Iris pigment epithelial cell (primary cell): ENCODE data around the gene ALDH1L1.

ENCODE experiments used
- DNase-seq: peaks from one replicate; pipeline ENCODE4 v3.0.0-alpha.2; 2011; ENCODE audit warnings: low read depth

ALDH1L1 gene

DNA sequence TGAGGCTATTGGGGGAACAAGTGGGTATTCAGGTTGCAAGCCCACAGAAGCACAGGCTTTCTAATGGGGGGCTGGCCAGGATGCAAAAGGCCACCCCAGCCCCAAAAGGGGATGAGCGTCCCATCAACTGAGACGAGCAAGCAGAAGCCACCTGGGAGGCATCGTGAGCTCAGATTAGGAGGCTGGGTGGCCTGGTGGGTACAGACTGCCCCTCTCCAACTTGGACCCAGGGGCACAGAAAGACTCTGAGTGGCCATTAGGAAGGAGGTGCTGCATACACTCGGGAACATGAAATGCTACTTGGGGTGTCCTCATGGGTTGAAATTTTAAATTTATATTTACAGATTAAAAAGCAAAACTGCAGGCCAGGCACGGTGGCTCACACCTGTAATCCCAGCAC lies 125.5 kb downstream of the ALDH1L1 start:
- no peak for DNase-seq

DNA sequence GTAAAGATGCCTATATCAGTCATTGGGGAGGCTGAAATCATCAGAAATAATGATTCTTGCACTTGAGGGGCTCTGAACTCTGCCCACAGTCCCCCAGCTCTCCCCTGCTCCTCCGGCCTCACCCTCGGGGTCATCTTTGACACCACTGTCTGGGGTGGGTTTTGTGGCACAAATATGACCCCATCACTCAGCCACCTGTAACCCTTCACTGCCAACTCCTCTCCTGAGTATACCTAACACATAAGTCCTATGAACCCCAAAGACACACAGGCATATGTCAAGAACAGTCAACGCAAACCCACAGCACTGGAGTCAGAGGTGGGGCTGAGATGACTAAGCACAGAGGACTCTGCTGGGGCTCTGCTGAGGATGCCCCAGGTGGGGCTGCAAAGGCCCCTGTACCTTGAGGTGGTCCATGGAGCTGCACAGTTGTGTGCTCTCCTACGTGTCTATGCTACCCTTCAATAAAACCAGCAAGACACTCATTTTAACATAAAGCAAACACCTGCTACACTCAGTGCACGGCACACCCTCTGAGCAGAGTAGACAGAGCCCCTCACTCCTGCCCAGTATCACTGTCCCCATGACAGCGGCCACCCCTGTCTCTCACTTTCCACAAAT lies 126.3 kb downstream of the ALDH1L1 start:
- no peak for DNase-seq
